Fibroblast of skin of back (primary cell): ENCODE measurements around the gene PLEKHA8.

Experiments used
- DNase-seq: peaks from one replicate; pipeline ENCODE4 v3.0.0-alpha.2; 2013

Gene PLEKHA8

GRCh38 chr7:30026229-30027064 is 1.8 kb upstream of the PLEKHA8 start, which contains the start of gene FKBP14:
TSS of gene FKBP14 (minus strand) at chr7:30026702. CDS start at chr7:30026508, 194 bp downstream.
- DNase-seq: peak; percentile 100

- DNase-seq: peak; percentile 39
These were observed 1.2 kb upstream of the PLEKHA8 start for GRCh38 chr7:30027065-30027456.

GRCh38 chr7:30027740-30028215 is 434 bp upstream of the PLEKHA8 start:
- no peak for DNase-seq

DNA sequence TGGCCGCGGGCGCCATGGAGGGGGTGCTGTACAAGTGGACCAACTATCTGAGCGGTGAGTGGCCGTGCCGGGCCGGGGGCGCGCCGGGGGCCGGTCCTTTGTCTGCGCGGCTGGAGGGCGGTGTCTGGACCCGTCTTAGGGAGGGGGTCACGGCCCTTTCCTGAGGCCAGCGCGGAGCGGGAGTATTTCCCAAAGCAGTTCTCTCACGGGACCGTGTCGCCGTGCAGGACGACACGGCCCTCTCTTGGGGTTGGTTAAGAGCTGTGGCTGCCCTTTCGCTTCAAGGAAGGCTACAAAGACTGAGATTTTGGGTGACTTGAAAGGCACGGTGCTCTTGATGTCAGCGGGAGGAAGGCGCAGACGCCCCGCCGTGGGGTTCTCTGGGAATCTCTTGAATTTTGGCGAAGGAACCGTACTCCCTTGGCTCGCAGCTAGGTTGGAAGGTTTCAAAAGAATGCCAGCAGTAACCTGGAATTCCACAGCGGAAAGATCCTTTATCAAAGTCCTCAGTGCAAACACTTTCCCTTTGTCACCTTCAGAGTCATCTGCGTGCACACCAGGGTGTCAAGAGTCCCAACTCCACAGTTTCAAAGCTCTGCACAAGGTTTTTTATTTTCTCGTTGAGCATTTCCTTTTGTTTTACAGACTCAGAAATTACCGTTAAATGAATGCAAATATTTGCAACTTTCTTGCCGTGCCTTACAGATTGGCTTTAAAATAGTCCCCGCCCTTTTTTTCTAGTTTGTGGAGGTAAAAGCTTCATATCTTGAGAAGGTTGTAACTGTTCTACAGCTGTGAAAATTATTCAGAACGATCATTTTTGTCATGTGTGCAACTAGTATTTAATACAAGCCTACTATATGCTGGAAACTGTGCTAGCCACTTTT is 780 bp downstream of the PLEKHA8 start:
- DNase-seq: peak; percentile 52

- no peak for DNase-seq
These were observed 1.5 kb downstream of the PLEKHA8 start for GRCh38 chr7:30029696-30030095.

DNA sequence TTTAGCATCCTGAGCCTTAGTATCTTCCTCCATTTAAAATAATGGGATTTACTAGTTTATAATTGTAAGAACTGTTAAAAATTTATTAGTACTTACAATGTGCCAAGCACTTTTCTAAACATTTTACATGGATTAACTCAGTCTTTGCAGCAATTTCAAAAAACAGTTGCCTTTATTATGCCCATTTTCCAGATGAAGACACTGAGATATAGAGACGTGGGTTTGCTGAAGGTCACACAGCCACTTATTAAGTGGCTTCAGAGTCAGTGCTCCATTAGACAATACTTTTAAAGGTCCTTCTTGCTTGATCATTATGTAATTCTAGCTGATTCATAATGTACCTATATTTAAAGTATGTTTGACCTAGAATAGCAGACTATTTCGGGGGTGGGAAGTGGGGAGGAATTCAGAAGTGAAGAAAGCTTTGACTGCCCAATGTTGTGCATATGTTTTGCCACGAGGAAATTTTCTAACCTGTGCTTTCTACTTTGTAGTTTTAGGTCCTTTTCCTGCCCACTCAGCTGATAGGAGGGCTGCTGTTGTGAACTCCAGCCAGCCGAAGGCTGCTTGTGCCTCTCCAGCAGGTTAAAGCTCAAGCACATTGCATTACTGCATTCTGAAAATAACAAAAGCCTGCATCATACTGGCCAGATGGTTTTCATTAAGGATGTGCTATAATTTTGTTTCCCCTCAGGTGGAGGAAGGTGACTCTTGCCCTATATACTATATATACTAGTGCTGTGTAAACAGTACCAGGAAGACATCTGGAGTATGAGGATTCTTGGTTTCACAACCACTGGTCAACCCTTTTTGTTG is 4.3 kb downstream of the PLEKHA8 start:
- DNase-seq: peak; percentile 46

GRCh38 chr7:30034501-30034900 is 6.3 kb downstream of the PLEKHA8 start:
- no peak for DNase-seq

- DNase-seq: no peak
These were observed 8.0 kb downstream of the PLEKHA8 start for GRCh38 chr7:30036220-30036619.

DNA sequence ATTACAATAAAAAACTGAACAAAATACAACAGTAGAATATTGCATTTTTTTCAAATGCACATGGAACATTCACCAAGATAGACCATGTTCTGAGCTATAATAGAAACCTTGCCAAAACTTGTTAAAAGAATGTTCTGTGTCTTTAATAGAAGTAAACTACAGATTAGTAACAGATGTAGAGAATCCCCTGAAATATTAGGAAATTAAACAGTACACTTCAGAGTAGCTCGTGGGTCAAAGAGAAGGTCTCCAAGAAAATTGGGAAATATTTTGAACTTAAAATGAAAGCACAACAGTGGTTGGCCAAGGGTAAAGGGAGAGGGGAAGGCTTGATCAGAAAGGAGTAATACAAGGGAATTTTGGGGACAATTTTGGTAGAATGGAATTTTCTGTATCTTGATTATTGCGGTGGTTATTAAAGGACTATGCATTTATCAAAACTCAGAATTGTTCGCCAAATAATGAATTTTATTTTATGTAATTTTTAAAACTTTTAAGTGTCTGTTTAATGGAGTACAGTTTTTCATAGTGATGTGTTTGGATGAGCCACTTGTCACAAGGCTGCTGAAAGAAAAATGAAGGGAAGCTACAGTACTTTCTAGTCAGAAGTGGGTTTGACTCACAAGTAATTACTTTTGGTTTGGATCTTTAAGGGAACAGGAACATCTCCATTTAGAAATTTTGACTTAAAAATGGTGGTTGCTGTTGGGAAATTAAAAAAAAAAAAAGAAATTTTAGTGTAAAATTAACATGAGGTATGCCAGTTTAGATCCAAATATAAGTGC is 10.2 kb downstream of the PLEKHA8 start:
- DNase-seq: no peak

DNA sequence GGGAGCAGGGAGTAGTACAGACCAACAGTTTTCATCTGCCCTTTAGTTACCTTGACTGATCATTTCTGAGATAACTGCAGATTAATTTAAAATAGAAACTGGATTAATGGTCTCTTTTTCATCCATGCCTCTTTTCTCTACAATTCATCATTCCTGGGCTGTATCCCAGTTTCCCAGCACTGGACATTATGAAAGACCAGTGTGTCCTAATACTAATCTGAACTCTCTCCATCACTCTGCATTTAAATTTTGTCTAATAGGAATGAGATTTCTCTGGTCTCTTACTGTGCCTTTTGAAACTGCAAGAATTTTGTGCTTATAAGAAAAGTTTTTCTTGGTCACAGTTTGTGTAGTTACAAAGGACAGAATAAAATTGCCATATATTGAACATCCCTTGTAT is 12.7 kb downstream of the PLEKHA8 start:
- DNase-seq: no peak

DNA sequence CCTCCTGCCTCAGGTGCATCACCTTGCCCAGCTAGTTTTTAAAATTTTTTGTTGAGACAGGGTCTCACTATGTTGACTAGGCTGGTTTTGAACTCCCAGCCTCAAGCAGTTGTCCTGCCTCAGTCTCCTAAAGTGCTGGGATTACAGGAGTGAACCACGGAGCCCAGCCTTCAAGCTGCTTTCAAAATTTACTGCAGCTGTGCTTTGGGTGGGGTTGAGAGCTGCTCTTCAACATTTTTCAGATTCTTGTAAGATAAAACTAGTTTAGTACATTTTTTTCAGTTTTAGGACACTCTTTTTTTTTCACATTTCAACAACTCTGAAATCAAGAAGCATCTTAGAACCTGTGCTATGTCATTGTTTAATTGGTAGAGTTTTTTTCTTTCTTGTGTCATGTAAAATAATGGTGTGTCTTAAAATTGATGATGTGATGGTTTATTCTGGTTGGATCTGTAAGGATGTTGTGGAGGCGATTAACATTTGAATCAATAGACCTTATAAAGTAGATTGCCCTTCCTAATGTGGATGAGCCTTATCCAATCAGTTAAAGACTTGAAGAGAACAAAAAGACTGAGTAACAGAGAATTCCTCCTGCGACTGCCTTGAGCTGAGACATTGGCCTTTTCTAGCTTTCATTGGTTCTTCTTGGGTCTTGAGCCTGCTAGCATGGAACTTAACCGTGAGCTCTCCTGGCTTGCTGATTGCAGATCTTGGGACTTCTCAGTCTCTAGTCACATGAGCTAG is 13.5 kb downstream of the PLEKHA8 start:
- peak; percentile 42 for DNase-seq

DNA sequence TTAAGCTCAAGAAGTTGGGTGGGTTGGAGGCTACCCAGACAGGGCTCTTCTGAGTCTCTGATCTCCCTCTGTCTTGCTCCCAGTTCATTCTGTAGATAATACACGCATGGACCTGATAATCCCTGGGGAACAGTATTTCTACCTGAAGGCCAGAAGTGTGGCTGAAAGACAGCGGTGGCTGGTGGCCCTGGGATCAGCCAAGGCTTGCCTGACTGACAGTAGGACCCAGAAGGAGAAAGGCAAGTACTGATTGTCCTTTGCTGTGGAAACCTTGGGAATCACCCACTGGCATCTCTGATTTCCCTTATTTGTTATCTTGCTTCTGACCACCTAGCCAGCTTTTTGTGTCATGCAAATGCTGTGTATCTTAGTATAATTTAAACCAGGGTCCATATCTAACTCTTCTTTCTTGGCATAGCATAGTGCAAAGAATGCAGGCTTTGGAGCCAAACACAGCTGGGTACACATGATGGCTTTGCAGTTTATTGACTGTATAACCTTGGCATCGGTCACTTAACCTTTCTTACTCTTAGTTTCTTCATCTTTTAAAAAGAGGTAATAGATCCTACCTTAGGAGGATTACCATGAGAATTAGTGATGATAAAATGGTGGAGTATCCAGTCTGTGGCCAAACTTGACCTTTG is 18.0 kb downstream of the PLEKHA8 start:
- no peak for DNase-seq

- DNase-seq: no peak
These were observed 18.9 kb downstream of the PLEKHA8 start for GRCh38 chr7:30047124-30047523.

GRCh38 chr7:30048582-30048981 is 20.4 kb downstream of the PLEKHA8 start:
- DNase-seq: no peak

- no peak for DNase-seq
These were observed 21.0 kb downstream of the PLEKHA8 start for GRCh38 chr7:30049173-30049572.

DNA sequence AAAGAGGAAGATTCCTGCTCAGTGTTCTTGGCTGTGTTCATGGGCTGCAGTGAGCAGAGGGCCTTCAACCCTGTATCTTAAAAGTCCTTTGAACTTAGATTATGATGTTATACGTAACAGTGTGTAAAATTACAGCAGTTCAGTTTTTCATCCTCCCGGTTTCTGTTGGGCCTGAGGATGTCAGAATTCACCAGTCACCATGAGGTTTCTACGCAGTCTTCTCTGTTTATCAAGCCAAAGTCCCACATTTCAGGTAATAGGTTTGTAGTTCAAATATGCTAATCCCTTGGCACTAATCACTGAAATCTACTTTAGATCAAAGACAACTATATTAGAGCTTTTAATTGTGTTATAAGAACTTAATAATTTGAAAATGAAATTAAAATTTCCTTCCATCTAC is 24.9 kb downstream of the PLEKHA8 start:
- DNase-seq: no peak

GRCh38 chr7:30057741-30058140 is 29.5 kb downstream of the PLEKHA8 start:
- peak; percentile 80 for DNase-seq

- DNase-seq: peak; percentile 23
These were observed 33.6 kb downstream of the PLEKHA8 start for GRCh38 chr7:30061786-30062185.

GRCh38 chr7:30062587-30062986 is 34.4 kb downstream of the PLEKHA8 start:
- DNase-seq: peak; percentile 57

DNA sequence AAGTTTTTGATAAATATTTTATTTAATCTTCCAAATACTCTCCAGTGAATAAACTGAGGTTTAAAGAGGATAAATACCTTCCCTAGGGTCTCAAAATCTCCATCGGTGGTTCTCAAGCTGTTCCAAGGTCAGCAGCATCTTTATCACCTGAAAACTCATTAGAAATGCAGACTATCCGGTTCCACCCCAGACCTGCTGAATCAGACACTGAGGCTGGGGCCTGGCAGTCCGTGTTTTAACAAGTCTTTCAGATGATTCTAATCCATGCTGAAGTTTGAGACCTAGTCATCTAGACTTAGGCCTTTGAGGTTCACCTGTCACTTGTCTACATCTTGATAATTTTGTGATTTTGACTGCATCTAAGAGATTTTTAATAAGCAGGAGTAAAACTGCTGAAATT is 37.5 kb downstream of the PLEKHA8 start:
- no peak for DNase-seq
